Measurements from ENCODE around the gene GORASP2.
A peak's percentile ranks its signal among the peaks of the same experiment; 100 is the strongest.

GORASP2 gene

GRCh38 chr2:170991398-170992182, 62.5 kb downstream of the GORASP2 start:
- H3K4me3 ChIP-seq (ENCODE audit: low read depth, low read length) = no peak overlapping the region
- ChIA-PET CTCF (interaction anchor here (1.3 to 1.7 kb wide), 2 partner anchors 168 to 425 kb away, joined by 3 to 9 read pairs; no protein-coding TSS in a partner anchor), POLR2A (no interaction called here)
- peak; percentile 8 for TF ChIP-seq CTCF (IDR thresholded peaks at IDR 0.05; ENCODE audit: insufficient read depth, low read length, missing control alignments)
- no peak for DNase-seq (ENCODE audit: low read depth, low spot score)

- CTCF ChIA-PET = interaction anchor here (1.0 to 1.4 kb wide), 2 partner anchors 21 to 162 kb away, joined by 3 read pairs; no protein-coding TSS in a partner anchor
- no peak for TF ChIP-seq CTCF (IDR thresholded peaks at IDR 0.05; ENCODE audit: insufficient read depth, low read length, missing control alignments)
- DNase-seq (ENCODE audit: low read depth, low spot score) = no peak
- no peak overlapping the region for H3K4me3 ChIP-seq (ENCODE audit: low read depth, low read length)
- POLR2A ChIA-PET = no interaction called here
These were observed 67.3 kb downstream of the GORASP2 start for GRCh38 chr2:170996316-170996715.

- TF ChIP-seq CTCF (IDR thresholded peaks at IDR 0.05; ENCODE audit: insufficient read depth, low read length, missing control alignments) = no peak
- CTCF ChIA-PET = interaction anchor here (1.8 kb wide), 1 partner anchor 419 kb away, joined by 5 read pairs; no protein-coding TSS in a partner anchor
These were observed 69.0 kb downstream of the GORASP2 start for GRCh38 chr2:170997893-170998597.

GRCh38 chr2:170999654-171000053, 70.6 kb downstream of the GORASP2 start:
- ChIA-PET POLR2A (no interaction called here), CTCF (interaction anchor here (1.3 kb wide), 1 partner anchor 11 kb away, joined by 3 read pairs; no protein-coding TSS in a partner anchor)
- no peak for TF ChIP-seq CTCF (IDR thresholded peaks at IDR 0.05; ENCODE audit: insufficient read depth, low read length, missing control alignments)
- no peak for DNase-seq (ENCODE audit: low read depth, low spot score)
- H3K4me3 ChIP-seq (ENCODE audit: low read depth, low read length) = no peak overlapping the region

More at GRCh38 chr2:170997893-170998597, 69.0 kb downstream of the GORASP2 start:
- DNase-seq (ENCODE audit: low read depth, low spot score) = no peak
- POLR2A ChIA-PET = no interaction called here
- no peak overlapping the region for H3K4me3 ChIP-seq (ENCODE audit: low read depth, low read length)

GRCh38 chr2:171004363-171004762, 75.3 kb downstream of the GORASP2 start:
- DNase-seq (ENCODE audit: low read depth, low spot score) = no peak
- ChIA-PET POLR2A (no interaction called here), CTCF (interaction anchor here (1.1 kb wide), 1 partner anchor 412 kb away, joined by 3 read pairs; no protein-coding TSS in a partner anchor)
- H3K4me3 ChIP-seq (ENCODE audit: low read depth, low read length) = no peak overlapping the region
- TF ChIP-seq CTCF (IDR thresholded peaks at IDR 0.05; ENCODE audit: insufficient read depth, low read length, missing control alignments) = no peak

- POLR2A ChIA-PET = no interaction called here
- TF ChIP-seq CTCF (IDR thresholded peaks at IDR 0.05; ENCODE audit: insufficient read depth, low read length, missing control alignments) = no peak
- DNase-seq (ENCODE audit: low read depth, low spot score) = no peak
- CTCF ChIA-PET = no interaction called here
- H3K4me3 ChIP-seq (ENCODE audit: low read depth, low read length) = no peak overlapping the region
These were observed 75.8 kb downstream of the GORASP2 start for GRCh38 chr2:171004833-171005232.

Measured in AG04449 (cell line).